HG02571 (cell line): ENCODE results near the gene PRR36.
A peak's percentile ranks its signal among the peaks of the same experiment; 100 is the strongest.

ENCODE experiments used
- ATAC-seq: cut with Tn5 transposase; IDR thresholded peaks from one replicate; pipeline ENCODE4 v1.9.1; 2021; ENCODE audit warnings: mild to moderate bottlenecking, moderate library complexity; ENCODE audit not compliant: unreplicated experiment

The PRR36 gene

GRCh38 chr19:7848779-7849457 lies 25.3 kb downstream of the PRR36 start:
- no peak for ATAC-seq

DNA sequence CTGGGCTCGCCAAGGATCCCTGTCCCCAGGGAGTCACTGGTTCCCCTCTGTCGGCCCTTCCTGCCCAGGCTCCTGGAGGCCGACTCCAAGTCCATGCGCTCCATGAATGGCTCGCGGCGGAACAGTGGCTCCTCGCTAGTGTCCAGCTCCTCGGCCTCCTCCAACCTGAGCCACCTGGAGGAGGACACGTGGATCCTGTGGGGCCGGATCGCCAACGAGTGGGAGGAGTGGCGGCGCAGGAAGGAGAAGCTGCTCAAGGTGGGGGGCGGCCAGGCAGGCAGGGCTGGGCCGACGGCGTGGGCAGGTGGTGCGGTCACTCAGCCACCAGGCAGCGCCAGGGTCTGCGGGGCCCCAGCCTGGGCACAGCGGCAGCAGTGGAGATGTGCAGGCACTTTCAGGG lies 26.5 kb downstream of the PRR36 start:
- no peak for ATAC-seq

- ATAC-seq: no peak
These were observed 28.0 kb downstream of the PRR36 start for GRCh38 chr19:7846155-7846646.

DNA sequence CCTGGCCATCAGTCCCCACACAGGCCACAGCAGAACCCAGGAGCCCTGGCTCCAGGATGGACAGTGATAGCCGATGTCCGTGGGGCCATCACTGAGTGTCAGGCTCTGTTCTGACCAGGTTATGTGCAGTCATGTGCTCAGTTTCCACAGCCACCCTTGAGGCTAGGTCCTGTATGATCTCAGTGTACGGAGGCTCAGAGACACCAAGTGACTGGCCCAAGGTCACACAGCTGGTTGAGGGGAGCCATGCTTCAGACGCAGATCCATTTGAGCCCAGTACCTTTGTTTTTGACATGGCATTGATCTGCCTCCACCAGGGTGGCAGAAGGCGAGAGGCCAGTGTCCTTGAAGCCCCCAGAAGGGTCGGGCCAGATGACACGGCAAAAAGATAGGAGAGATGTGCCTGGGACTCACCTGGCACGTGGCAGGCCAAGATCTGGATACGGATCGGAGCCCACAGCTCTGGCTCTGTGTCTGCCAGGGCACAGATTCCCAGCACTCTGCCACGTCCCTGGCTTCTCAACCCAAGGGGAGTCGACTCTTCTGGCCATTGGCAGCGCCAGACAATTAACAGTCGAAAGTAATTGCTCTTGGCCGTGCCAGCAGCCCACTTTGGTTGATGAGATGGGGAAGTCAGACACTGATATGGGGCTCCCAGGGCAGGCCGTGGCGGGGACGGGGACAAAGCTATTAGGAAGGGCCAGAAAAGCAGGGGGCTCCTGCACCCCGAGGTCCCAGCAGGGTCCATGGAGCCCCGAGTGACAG lies 28.6 kb downstream of the PRR36 start:
- no peak for ATAC-seq

- no peak for ATAC-seq
These were observed 29.2 kb downstream of the PRR36 start for GRCh38 chr19:7844951-7845350.

DNA sequence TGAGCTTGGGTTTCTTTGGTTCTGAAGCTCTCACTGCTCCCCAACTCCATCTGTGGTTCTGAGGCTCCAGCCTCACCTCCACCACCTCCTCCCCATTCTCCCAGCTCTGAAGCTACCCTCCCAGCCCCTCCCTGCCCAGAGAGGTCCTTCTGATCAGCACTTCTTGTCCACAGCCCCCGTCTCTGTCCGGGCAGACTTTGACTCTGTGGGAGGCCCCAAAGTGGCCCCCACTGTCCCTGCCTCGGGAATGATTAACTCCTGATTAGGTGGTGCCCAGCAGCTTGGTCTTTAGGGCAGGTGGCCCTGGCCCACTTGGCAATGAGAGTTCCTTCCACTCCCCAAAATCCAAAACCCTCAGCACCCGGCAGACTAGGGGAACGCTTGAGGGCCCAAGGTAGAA lies 29.8 kb downstream of the PRR36 start:
- ATAC-seq: no peak

DNA sequence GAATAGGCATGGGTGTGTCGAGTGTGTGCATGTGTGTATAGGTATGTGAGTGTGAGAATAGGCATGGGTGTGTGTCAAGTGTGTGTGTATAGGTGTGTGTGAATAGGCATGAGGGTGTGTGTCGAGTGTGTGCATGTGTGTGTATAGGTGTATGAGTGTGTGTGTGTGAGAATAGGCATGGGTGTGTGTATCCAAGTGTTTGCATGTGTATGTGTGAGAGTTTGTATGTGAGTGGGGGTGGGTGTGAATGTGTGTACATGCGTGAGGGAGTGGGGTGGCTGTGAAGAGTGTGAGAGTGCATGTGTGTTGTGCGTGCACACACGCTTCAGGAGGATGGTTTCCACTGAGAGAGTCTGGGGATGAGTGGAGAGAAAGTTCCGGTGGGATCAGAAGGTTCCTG lies 30.7 kb downstream of the PRR36 start:
- no peak for ATAC-seq

GRCh38 chr19:7842661-7843294 lies 31.4 kb downstream of the PRR36 start:
- ATAC-seq: no peak

- ATAC-seq: no peak
These were observed 32.2 kb downstream of the PRR36 start for GRCh38 chr19:7841751-7842660.

DNA sequence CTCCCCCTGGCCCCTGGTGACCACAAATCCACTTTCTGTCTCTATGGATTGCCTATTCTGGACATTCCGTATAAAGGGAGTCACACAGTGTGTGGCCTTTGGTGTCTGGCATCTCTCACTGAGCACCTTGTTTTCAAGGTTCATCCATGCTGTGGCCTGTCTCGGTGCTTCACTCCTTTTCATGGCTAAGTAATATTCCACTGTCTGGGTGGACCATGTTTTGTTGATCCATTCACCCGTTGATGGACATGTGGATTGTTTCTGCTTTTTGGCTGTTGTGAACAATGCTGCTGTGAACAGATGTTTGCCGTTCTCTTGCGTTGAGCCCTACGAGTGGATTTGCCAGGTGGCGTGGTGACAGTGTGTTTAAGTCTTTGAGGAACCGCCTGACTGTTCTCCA lies 33.6 kb downstream of the PRR36 start:
- ATAC-seq: no peak

DNA sequence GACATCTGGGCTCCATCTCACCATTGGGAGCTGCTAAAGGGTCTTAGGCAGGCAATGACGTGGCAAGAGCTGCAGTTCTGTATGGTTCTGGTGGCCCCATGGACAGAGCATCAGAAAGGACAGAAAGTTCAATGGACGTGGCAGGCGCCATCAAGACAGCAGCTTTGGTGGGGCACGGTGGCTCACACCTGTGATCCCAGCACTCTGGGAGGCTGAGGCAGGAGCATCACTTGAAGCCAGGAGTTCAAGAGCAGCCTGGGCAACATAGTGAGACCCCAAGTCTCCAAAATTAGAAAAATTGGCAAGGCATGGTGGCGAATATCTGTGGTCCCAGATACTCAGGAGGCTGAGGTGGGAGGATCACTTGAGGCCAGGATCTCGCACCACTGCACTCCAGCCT lies 34.7 kb downstream of the PRR36 start:
- no peak for ATAC-seq

DNA sequence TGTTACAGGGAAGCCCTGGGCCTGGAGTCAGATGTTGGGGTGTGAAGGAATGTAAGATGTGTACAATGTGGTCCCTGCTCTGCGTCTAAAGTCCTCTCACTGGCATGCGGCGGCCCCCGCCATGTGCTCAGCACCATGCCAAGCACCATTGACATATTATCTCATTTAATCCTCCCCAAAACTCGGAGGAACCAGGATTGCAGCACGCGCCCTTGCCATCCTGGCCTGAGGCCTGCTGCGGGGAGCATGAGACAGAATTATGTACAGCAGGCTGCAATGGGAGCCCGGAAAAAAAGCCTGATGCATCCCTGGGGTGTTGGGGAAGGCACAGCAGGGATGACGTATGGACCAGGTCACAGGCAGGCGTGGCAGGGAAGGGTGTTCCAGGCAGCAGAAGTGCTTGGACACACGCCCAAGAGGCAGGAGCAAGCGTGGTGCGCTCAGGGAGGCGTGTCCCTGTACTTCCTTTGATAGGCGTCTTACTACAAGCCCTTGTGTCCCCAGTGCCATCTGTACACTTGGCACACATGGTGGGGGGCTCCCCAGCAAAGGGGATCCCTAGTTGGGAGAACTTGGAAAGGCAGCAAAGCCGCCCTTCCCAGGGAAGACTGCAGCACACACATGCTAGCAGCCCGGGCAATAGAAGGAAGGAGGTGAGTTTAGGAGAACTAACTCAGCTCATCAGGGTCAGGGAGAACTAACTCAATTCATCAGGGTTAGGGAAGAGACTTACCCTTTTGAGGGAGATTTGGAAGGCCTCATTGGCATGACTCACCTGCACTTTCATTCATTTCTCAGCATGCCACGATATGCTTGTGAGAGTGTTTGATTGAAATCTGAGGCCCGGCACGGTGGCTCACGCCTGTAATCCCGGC lies 40.7 kb downstream of the PRR36 start:
- ATAC-seq: no peak

- ATAC-seq: no peak
These were observed 41.4 kb downstream of the PRR36 start for GRCh38 chr19:7832781-7833180.

DNA sequence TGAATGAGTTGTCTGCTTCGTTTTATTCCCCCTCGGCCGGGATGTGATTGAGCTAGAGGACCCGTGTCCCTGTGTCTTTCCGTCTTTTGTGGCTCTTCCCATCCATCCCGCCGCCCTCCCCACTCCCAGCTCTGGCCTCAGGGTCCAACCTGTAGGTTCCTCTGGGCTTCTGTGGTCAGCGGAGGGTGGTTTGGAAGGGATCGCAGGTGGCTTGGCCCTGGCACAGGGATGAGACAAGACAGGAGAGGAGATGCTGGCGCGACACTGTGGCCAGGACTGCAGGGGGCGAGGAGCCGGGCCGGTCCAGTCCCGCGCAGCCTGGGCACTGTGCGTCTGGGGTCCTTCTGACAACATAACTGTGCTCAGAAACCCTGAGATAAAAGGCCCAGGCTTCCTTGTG lies 42.2 kb downstream of the PRR36 start:
- no peak for ATAC-seq

DNA sequence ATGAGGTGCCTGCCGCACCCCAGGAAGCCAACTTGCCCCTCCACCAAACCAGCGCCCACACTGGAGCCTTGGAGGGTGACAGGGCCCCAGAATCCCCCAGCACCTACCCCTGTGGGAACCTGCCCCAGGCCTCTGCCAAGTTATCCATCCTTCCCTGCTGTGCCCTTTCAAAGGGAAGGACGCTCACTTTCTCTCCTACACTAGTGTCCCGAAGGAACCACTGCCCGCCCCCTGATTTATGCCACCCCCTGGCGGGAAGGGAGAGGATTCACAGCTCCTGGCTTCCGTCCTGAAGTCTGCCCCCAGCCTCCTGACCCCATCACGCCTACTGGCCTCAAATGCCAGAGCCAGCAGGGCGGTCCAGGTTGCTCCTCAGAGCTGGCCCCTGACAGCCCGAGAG lies 42.7 kb downstream of the PRR36 start:
- no peak for ATAC-seq

GRCh38 chr19:7830823-7831222 lies 43.4 kb downstream of the PRR36 start:
- ATAC-seq: no peak

- ATAC-seq: no peak
These were observed 43.9 kb downstream of the PRR36 start for GRCh38 chr19:7830272-7830771.

DNA sequence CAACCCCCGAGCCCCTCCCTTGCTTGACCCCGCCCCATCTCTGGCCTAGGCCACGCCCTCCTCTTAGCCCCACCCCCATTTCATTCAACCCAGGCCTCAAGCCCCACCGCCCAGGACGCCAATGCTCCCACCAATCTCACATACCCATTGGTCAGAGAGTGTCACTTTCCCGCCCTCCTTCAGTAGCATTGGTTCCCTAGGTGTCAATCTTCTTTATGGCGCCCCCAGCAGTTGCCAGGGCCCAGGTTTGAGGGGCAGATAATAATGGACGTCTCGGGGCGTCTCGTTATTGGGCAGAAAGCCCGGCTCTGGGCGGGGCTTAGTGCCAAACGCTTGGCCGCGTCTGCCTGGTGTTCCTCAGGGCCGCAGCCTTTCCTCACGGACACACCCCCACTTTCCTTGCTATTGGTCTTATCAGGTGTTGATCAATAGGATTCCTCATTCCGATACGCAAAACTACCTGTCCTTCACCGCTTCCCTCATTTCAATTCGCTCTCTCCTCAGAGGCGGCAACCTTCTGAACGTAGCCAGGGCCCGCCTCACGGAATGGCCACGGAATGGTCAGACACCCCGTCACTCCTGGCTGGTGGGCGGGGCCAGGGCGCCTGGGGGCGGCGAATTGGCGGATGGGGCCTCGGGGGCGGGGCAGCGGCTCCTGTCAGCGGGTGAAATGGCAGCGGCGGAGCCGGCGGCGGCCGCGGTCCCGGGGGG lies 44.5 kb downstream of the PRR36 start, which contains the start of gene EVI5L:
Gene EVI5L (plus strand): TSS at position 658 of the 711 bp plus-strand sequence. CDS start 16,325 bp downstream, outside the sequence.
- peak; percentile 84 for ATAC-seq

GRCh38 chr19:7829166-7829520 lies 45.0 kb downstream of the PRR36 start:
- no peak for ATAC-seq
